MM.1S (cell line): Measurements from ENCODE around the gene MRPS9.

Experiments
- DNase-seq: peaks from one replicate; pipeline ENCODE4 v3.0.0-alpha.2; 2015
- H2AFZ ChIP-seq: fragments of 300-600 bp; sonication (generic); 2 replicates; pipeline ENCODE4 v1.6.0; 2016; ENCODE audit warnings: antibody characterized with exemption, low read length
- H3F3A ChIP-seq: fragments of 300-600 bp; sonication (generic); 2 replicates; pipeline ENCODE4 v1.6.1; 2016; ENCODE audit warnings: mild to moderate bottlenecking, antibody characterized with exemption, low read length, moderate library complexity, mixed read lengths; ENCODE audit not compliant: insufficient read depth
- H3K27ac ChIP-seq: fragments of 300-600 bp; sonication (generic); 2 replicates; pipeline ENCODE4 v1.5.1; 2016; ENCODE audit warnings: mild to moderate bottlenecking, low read length
- H3K27me3 ChIP-seq: fragments of 300-600 bp; sonication (generic); replicated peaks from 2 replicates; pipeline ENCODE4 v1.6.0; 2016; ENCODE audit warnings: low read length; ENCODE audit not compliant: insufficient read depth
- H3K36me3 ChIP-seq: fragments of 300-600 bp; sonication (generic); replicated peaks from 2 replicates; pipeline ENCODE4 v1.6.1; 2016; ENCODE audit warnings: mild to moderate bottlenecking, low read length, mixed read lengths; ENCODE audit not compliant: insufficient read depth
- H3K4me1 ChIP-seq: fragments of 300-600 bp; sonication (generic); 2 replicates; pipeline ENCODE4 v1.6.1; 2016; ENCODE audit warnings: low read length, mixed read lengths
- H3K4me2 ChIP-seq: fragments of 300-600 bp; sonication (generic); 2 replicates; pipeline ENCODE4 v1.6.0; 2016; ENCODE audit warnings: low read depth, low read length
- H3K4me3 ChIP-seq: fragments of 300-600 bp; sonication (generic); 2 replicates; pipeline ENCODE4 v1.5.1; 2016; ENCODE audit warnings: low read length, mixed read lengths
- H3K79me2 ChIP-seq: fragments of 300-600 bp; sonication (generic); 2 replicates; pipeline ENCODE4 v1.6.1; 2016; ENCODE audit warnings: mixed run types, low read length, mixed read lengths
- H3K9ac ChIP-seq: fragments of 300-600 bp; sonication (generic); 2 replicates; pipeline ENCODE4 v1.6.1; 2016; ENCODE audit warnings: low read length, mixed read lengths
- H3K9me2 ChIP-seq: fragments of 300-600 bp; sonication (generic); replicated peaks from 2 replicates; pipeline ENCODE4 v1.6.1; 2016; ENCODE audit warnings: mild to moderate bottlenecking, low read length, mixed read lengths; ENCODE audit not compliant: insufficient read depth
- H3K9me3 ChIP-seq: fragments of 300-600 bp; sonication (generic); replicated peaks from 2 replicates; pipeline ENCODE4 v1.6.1; 2016; ENCODE audit warnings: mild to moderate bottlenecking, low read length, mixed read lengths; ENCODE audit not compliant: insufficient read depth
- H4K20me1 ChIP-seq: fragments of 300-600 bp; sonication (generic); 2 replicates; pipeline ENCODE4 v1.6.1; 2016; ENCODE audit warnings: mild to moderate bottlenecking, low read length, moderate library complexity, mixed read lengths; ENCODE audit not compliant: insufficient read depth
- CTCF ChIP-seq: fragments of 300-600 bp; sonication (generic); IDR thresholded peaks from 2 replicates; pipeline ENCODE4 v1.5.1; 2016; ENCODE audit warnings: antibody characterized with exemption, low read length, mixed read lengths
- EZH2 ChIP-seq: fragments of 300-600 bp; sonication (generic); optimal IDR thresholded peaks from 2 replicates; pipeline ENCODE3; 2017; ENCODE audit warnings: low read depth, mild to moderate bottlenecking, antibody characterized with exemption, low read length, mixed read lengths
- EZH2phosphoT487 ChIP-seq: fragments of 300-600 bp; sonication (generic); IDR thresholded peaks from 2 replicates; pipeline ENCODE4 v1.6.1; 2018; ENCODE audit warnings: antibody characterized with exemption, low read length

The MRPS9 gene

DNA sequence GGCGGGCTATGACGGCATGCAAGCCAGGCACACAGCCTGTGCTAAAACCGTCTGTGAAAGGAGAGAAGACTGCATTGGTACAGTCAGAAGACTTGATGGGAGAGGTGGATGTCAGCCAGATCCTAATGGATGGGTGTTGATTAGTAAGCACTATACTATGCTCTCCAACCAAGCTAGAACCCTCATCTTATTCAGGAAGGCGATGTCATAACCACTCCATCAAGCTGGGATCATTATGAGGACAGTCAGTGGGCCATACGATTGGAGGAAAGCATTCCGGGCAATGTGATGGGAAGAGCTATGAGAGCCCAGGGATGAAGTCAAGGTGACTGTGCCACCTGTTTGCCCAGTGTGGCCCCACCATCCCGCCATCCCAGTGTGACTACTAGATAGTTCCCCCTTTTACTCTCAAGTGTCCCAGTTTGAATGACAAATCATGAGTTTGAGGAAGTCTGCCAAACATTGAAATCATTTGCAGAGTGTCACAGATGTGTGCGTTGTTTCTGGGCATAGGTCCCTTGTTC, 66.4 kb downstream of the MRPS9 start:
- Histone ChIP-seq H3K79me2 (no peaks in the 10 kb centered on the region), H3K27ac (no peak overlapping the region), H3K36me3 (no peaks in the 10 kb centered on the region), H3K4me1 (peaks cover 15% of the 10 kb centered on the region), H3K9me2 (no peaks in the 10 kb centered on the region), H2AFZ (no peak overlapping the region), H3F3A (peaks cover 8% of the 10 kb centered on the region), H3K4me2 (no peak overlapping the region), H3K9ac (no peak overlapping the region), H4K20me1 (no peaks in the 10 kb centered on the region), H3K4me3 (no peak overlapping the region), H3K27me3 (no peaks in the 10 kb centered on the region), H3K9me3 (no peaks in the 10 kb centered on the region)
- TF ChIP-seq CTCF: no peak
- no peak for TF ChIP-seq EZH2
- TF ChIP-seq EZH2phosphoT487: no peak
- DNase-seq: no peak

GRCh38 chr2:105110295-105110829, 72.5 kb downstream of the MRPS9 start:
- Histone ChIP-seq H3K9me3 (no peaks in the 10 kb centered on the region), H3K36me3 (no peaks in the 10 kb centered on the region), H3F3A (peaks cover 10% of the 10 kb centered on the region; the same call in 1 of the 2 replicates), H3K4me2 (no peak overlapping the region), H3K9ac (no peak overlapping the region), H3K27me3 (no peaks in the 10 kb centered on the region), H3K27ac (no peak overlapping the region), H3K4me1 (peaks cover 21% of the 10 kb centered on the region), H4K20me1 (no peaks in the 10 kb centered on the region), H3K79me2 (no peaks in the 10 kb centered on the region), H2AFZ (no peak overlapping the region), H3K4me3 (no peak overlapping the region), H3K9me2 (no peaks in the 10 kb centered on the region)
- no peak for TF ChIP-seq EZH2phosphoT487
- no peak for TF ChIP-seq EZH2
- no peak for TF ChIP-seq CTCF
- DNase-seq: no peak

DNA sequence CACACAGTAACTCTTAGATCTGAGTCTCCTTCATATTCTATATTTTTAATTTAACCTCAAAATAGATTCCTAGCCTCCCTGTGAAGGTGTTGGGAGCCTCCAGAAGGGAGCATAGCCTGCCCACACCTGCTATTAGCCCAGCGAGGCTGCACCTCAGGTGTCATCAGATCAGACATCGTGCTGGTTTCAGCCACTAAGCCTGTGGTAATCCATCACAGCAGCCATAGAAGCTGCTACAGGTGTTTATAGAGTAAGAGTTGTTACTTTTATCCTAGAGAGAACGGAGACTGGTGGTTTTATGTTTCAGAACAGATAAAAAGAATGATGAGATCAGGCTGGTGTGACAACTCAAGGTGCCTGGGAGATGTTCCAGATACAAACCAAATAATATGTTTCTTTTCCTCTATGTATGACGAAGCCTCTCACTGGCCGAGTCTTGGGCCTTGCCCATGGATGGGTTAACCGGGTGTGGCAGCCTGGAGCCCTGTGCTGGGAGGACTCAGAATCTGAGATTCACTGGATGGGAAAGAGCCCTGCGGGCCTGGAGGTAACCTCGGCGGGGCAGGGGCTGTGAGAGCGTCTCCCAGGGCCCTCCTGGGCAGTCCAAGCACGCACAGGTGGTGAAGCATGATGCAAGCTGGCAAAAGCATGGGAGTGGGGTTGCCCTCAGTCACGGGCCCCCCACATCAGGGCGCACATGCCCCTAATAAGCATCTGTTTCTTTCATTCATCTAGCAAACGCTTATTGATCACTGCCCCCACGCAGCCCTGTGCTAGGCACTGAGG, 73.7 kb downstream of the MRPS9 start:
- H3K9ac ChIP-seq: peak overlapping the region; percentile 23; the same call in 1 of the 2 replicates
- no peak overlapping the region for H3K4me3 ChIP-seq
- H4K20me1 ChIP-seq: no peaks in the 10 kb centered on the region
- peak overlapping the region; percentile 13; the same call in 1 of the 2 replicates for H2AFZ ChIP-seq
- H3K27me3 ChIP-seq: no peaks in the 10 kb centered on the region
- H3K79me2 ChIP-seq: no peaks in the 10 kb centered on the region
- DNase-seq: peak; percentile 84
- H3K9me3 ChIP-seq: no peaks in the 10 kb centered on the region
- H3K36me3 ChIP-seq: no peaks in the 10 kb centered on the region
- peak overlapping the region; percentile 77; the same call in 1 of the 2 replicates for H3K27ac ChIP-seq
- H3K4me1 ChIP-seq: peaks cover 21% of the 10 kb centered on the region
- peak overlapping the region; percentile 38; the same call in 1 of the 2 replicates for H3K4me2 ChIP-seq
- TF ChIP-seq EZH2 (no peak), CTCF (no peak), EZH2phosphoT487 (no peak)
- H3K9me2 ChIP-seq: no peaks in the 10 kb centered on the region
- H3F3A ChIP-seq: peaks cover 10% of the 10 kb centered on the region; the same call in 1 of the 2 replicates
